ENCODE results near the gene PMFBP1. TPM values are rescaled to one million over a fixed set of nuclear protein-coding genes. Genes with fewer than 3 reads are reported as not detected.

PMFBP1 gene
- polyA plus RNA-seq, 1 of the 3 experiments (the other 2 are of a cell fraction), result 0.16 TPM

- H3F3A ChIP-seq (replicated peaks; ENCODE audit: insufficient read depth), result no peaks in the 10 kb centered on the region
- no peaks in the 10 kb centered on the region for H3K79me2 ChIP-seq (ENCODE audit: insufficient read depth)
- no peak overlapping the region for H3K9ac ChIP-seq
- no peaks in the 10 kb centered on the region for H3K36me3 ChIP-seq (replicated peaks in 1 of 2; ENCODE audit: control insufficient read depth in 1 of 2, insufficient read depth in 2 of 2, low read length in 1 of 2)
- no peaks in the 10 kb centered on the region for H3K9me2 ChIP-seq
- H3K27me3 ChIP-seq (ENCODE audit: insufficient read depth), result no peaks in the 10 kb centered on the region
- 0 out of 2 replicates have a peak, but pooled peaks have one; percentile 50 for TF ChIP-seq RCOR1 (IDR thresholded peaks at IDR 0.05; ENCODE audit: low read length)
- TF ChIP-seq CHD2 (IDR thresholded peaks at IDR 0.05; ENCODE audit: low read length, partially characterized antibody), result no peak
- TF ChIP-seq EP300 (IDR thresholded peaks at IDR 0.05; ENCODE audit: borderline replicate concordance in 1 of 2, low read depth in 1 of 2, low read length in 1 of 2), result peak in 1 of 2 experiments; percentile 72; a peak in 1 of 4 replicates
- peak; percentile 42; the same call in 1 of the 2 replicates for TF ChIP-seq GATA2 (CRISPR knock-in tag; IDR thresholded peaks at IDR 0.05)
- H4K20me1 ChIP-seq (ENCODE audit: insufficient read depth), result no peaks in the 10 kb centered on the region
- POLR2A ChIA-PET, result interaction anchor here (3.9 kb wide), 1 partner anchor 12 kb away, joined by 26 read pairs; no protein-coding TSS in a partner anchor
- H3K4me2 ChIP-seq, result no peak overlapping the region
- H3K27ac ChIP-seq (ENCODE audit: low read depth in 2 of 2, low read length in 1 of 2), result peak overlapping the region in 1 of 2 experiments; percentile 77; a peak in 2 of 4 replicates
- CTCF ChIA-PET, result interaction anchor here (0.6 kb wide), 1 partner anchor 189 kb away, joined by 3 read pairs; no protein-coding TSS in a partner anchor
- H3K4me1 ChIP-seq (ENCODE audit: control insufficient read depth in 1 of 2, insufficient read depth in 2 of 2, low read depth in 1 of 2, low read length in 1 of 2), result peaks cover 0 to 19% of the 10 kb centered on the region in 2 experiments; a peak in 2 of 4 replicates
- no peak overlapping the region for H2AFZ ChIP-seq (ENCODE audit: low read depth)
- H3K9me3 ChIP-seq, result no peaks in the 10 kb centered on the region
- DNase-seq, result no peak
- H3K4me3 ChIP-seq (ENCODE audit: low read depth in 2 of 2, low read length in 1 of 2), result no peak overlapping the region
Observed at GRCh38 chr16:72211110-72211509, 39.2 kb upstream of the PMFBP1 start.

DNA sequence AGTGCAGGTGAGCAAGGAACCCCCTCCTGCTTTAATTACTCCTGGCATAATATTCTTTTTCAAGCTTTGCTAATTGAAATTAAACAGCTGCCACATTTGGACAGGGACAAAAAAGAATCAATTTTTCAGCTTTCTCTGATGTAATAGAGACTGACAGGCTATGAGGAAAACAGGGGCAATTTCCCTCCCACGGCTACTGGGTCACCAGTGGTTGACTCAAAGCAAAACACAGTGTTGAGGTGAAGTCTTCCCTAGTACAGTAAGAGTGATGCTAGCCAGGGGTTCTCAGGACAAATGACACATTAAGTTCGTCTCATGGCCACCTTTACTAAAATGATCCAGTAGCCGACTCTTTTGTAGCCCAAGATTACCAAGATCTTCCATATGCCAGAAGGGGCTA lies 38.6 kb upstream of the PMFBP1 start:
- H3K27me3 ChIP-seq (ENCODE audit: insufficient read depth), result no peaks in the 10 kb centered on the region
- H3K9me2 ChIP-seq, result no peaks in the 10 kb centered on the region
- H3F3A ChIP-seq (replicated peaks; ENCODE audit: insufficient read depth), result no peaks in the 10 kb centered on the region
- no peaks in the 10 kb centered on the region for H4K20me1 ChIP-seq (ENCODE audit: insufficient read depth)
- H3K9ac ChIP-seq, result no peak overlapping the region
- H3K9me3 ChIP-seq, result no peaks in the 10 kb centered on the region
- no peaks in the 10 kb centered on the region for H3K79me2 ChIP-seq (ENCODE audit: insufficient read depth)
- DNase-seq, result no peak
- H3K4me2 ChIP-seq, result no peak overlapping the region
- POLR2A ChIA-PET, result interaction anchor here (3.9 kb wide), 1 partner anchor 11 kb away, joined by 26 read pairs; no protein-coding TSS in a partner anchor
- H3K4me3 ChIP-seq (ENCODE audit: low read depth in 2 of 2, low read length in 1 of 2), result no peak overlapping the region
- H3K36me3 ChIP-seq (replicated peaks in 1 of 2; ENCODE audit: control insufficient read depth in 1 of 2, insufficient read depth in 2 of 2, low read length in 1 of 2), result no peaks in the 10 kb centered on the region
- WGBS (ENCODE audit: low lambda C conversion rate), result 72% methylated on average over 3 of the region's 3 CpGs
- H3K4me1 ChIP-seq (ENCODE audit: control insufficient read depth in 1 of 2, insufficient read depth in 2 of 2, low read depth in 1 of 2, low read length in 1 of 2), result peaks cover 0 to 19% of the 10 kb centered on the region in 2 experiments; a peak in 2 of 4 replicates
- TF ChIP-seq MXI1 (IDR thresholded peaks at IDR 0.05; ENCODE audit: low read depth, low read length) (no peak), EZH2phosphoT487 (IDR thresholded peaks at IDR 0.05; ENCODE audit: borderline replicate concordance, low read depth) (no peak), CHD2 (IDR thresholded peaks at IDR 0.05; ENCODE audit: low read length, partially characterized antibody) (no peak), POLR2AphosphoS5 (IDR thresholded peaks at IDR 0.05; ENCODE audit: low read depth, low read length) (no peak), SIN3A (IDR thresholded peaks at IDR 0.05; ENCODE audit: borderline replicate concordance, low read depth, low read length) (no peak), GATA2 (CRISPR knock-in tag; IDR thresholded peaks at IDR 0.05) (no peak), TCF12 (IDR thresholded peaks at IDR 0.05) (no peak), SMC3 (IDR thresholded peaks at IDR 0.05; ENCODE audit: low read depth, low read length) (no peak), RCOR1 (IDR thresholded peaks at IDR 0.05; ENCODE audit: low read length) (no peak), PBX3 (IDR thresholded peaks at IDR 0.05) (no peak)
- TF ChIP-seq, protein P1, sequence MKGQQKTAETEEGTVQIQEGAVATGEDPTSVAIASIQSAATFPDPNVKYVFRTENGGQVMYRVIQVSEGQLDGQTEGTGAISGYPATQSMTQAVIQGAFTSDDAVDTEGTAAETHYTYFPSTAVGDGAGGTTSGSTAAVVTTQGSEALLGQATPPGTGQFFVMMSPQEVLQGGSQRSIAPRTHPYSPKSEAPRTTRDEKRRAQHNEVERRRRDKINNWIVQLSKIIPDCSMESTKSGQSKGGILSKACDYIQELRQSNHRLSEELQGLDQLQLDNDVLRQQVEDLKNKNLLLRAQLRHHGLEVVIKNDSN (IDR thresholded peaks at IDR 0.05; ENCODE audit: borderline replicate concordance, low read depth), result no peak
- CTCF ChIA-PET, result interaction anchor here (0.6 to 0.9 kb wide), 2 partner anchors 11 to 189 kb away, joined by 3 read pairs; no protein-coding TSS in a partner anchor
- peak overlapping the region in 1 of 2 experiments; percentile 77; a peak in 2 of 4 replicates for H3K27ac ChIP-seq (ENCODE audit: low read depth in 2 of 2, low read length in 1 of 2)
- H2AFZ ChIP-seq (ENCODE audit: low read depth), result no peak overlapping the region
